ENCODE data around the gene PPL.

DNA sequence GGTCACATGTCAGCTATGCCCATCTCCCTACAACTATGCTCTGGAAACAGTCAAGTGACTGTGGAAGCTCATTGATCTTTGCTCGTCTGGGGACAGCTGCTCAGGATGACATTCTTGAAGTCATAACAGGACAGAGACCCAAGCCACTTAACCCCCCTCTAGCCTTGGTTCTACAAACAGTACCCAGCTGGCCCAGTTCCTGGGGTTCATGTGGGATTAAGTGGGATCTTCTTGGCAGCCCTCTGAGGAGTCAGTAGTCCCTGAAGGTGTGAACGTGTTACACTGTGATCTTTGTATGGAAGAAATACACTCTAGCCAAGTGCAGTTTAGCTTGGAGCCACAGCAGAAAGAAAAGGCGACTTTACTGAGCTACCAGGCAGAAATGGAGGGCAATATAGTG is 63.9 kb downstream of the PPL start:
- TF ChIP-seq CTCF (IDR thresholded peaks at IDR 0.05) = no peak
- no peak for TF ChIP-seq POLR2AphosphoS5 (IDR thresholded peaks at IDR 0.05)
